H1 (cell line): ENCODE data around the gene HNRNPU. TPM values are rescaled to one million over a fixed set of nuclear protein-coding genes. Genes with fewer than 3 reads are reported as not detected.

Source experiments
- CTCF ChIA-PET: fragments of 300-600 bp; sonication (Branson Sonifier 250); formaldehyde crosslinking; loops from one replicate; lab custom pipeline; 2021; ENCODE audit not compliant: partially characterized antibody; lab: Charles Lee
- POLR2A ChIA-PET: fragments of 300-600 bp; sonication (Branson Sonifier 250); formaldehyde crosslinking; loops from one replicate; lab custom pipeline; 2021; ENCODE audit warnings: inconsistent platforms; ENCODE audit not compliant: partially characterized antibody; lab: Charles Lee
- DNase-seq, 2 experiments: peaks; one replicate each; pipeline versions ENCODE4 v3.0.0 to v3.0.0-alpha.2; 2010 to 2022; ENCODE audit warnings: low spot score in 2 of 2, low read depth in 1 of 2, mixed read lengths in 1 of 2
- FAIRE-seq: peaks from 2 replicates; lab custom pipeline; 2011; peaks lifted over from hg19 to GRCh38; lab: Jason Lieb, UNC
- H2AFZ ChIP-seq: 2 replicates; pipeline ENCODE4 v1.8.1; 2012; ENCODE audit warnings: low read length, inconsistent platforms
- H2AK5ac ChIP-seq: 2 replicates; pipeline ENCODE4 v1.6.1; 2013; ENCODE audit warnings: low read depth, low read length
- H2BK120ac ChIP-seq: replicated peaks from 2 replicates; pipeline ENCODE3; 2013; ENCODE audit warnings: low read depth, low read length, inconsistent platforms
- H2BK12ac ChIP-seq: 2 replicates; pipeline ENCODE4 v1.6.1; 2013; ENCODE audit warnings: low read depth, low read length
- H2BK15ac ChIP-seq: 2 replicates; pipeline ENCODE4 v1.6.1; 2013; ENCODE audit warnings: low read length
- H2BK20ac ChIP-seq: 2 replicates; pipeline ENCODE4 v1.6.1; 2013; ENCODE audit warnings: low read length
- H2BK5ac ChIP-seq: 2 replicates; pipeline ENCODE4 v1.6.1; 2013; ENCODE audit warnings: low read depth, low read length
- H3K14ac ChIP-seq: 2 replicates; pipeline ENCODE4 v1.6.1; 2013; ENCODE audit warnings: inconsistent platforms; ENCODE audit not compliant: insufficient read length
- H3K18ac ChIP-seq: 2 replicates; pipeline ENCODE4 v1.6.1; 2013; ENCODE audit warnings: low read length; ENCODE audit errors: extremely low read depth
- H3K23ac ChIP-seq: 2 replicates; pipeline ENCODE4 v1.6.1; 2013; ENCODE audit warnings: inconsistent platforms; ENCODE audit not compliant: insufficient read length
- H3K23me2 ChIP-seq: 2 replicates; pipeline ENCODE4 v1.6.1; 2013; ENCODE audit warnings: low read depth, low read length
- H3K27ac ChIP-seq: 2 replicates; pipeline ENCODE4 v1.6.1; 2011; ENCODE audit warnings: low read depth, low read length, inconsistent platforms
- H3K27me3 ChIP-seq, 4 experiments: replicated peaks in 1 of 4; 1 replicate in 1 of 4; 2 replicates in 3 of 4; pipeline versions ENCODE4 v1.6.1 to v1.8.1; 2011 to 2013; ENCODE audit warnings: low read length in 3 of 4, mild to moderate bottlenecking in 3 of 4, inconsistent platforms in 2 of 4, mixed read lengths in 2 of 4, moderate library complexity in 1 of 4; ENCODE audit not compliant: control insufficient read depth in 3 of 4, insufficient read depth in 3 of 4; ENCODE audit errors: extremely low read depth in 1 of 4
- H3K36me3 ChIP-seq, 4 experiments: 2 replicates each; pipeline versions ENCODE4 v1.6.1 to v1.8.1; 2011 to 2013; ENCODE audit warnings: mild to moderate bottlenecking in 4 of 4, low read length in 3 of 4, moderate library complexity in 2 of 4, control low read depth in 1 of 4, inconsistent platforms in 1 of 4; ENCODE audit not compliant: insufficient read depth in 4 of 4, control insufficient read depth in 2 of 4
- H3K4ac ChIP-seq: replicated peaks from 2 replicates; pipeline ENCODE3; 2013; ENCODE audit warnings: low read length, low read depth, mixed read lengths, inconsistent platforms; ENCODE audit not compliant: insufficient read length
- H3K4me1 ChIP-seq, 4 experiments: replicated peaks in 1 of 4; 1 replicate in 1 of 4; 2 replicates in 3 of 4; pipeline versions ENCODE4 v1.6.1 to v1.8.1; 2011 to 2013; ENCODE audit warnings: low read length in 3 of 4, inconsistent platforms in 2 of 4, mixed read lengths in 1 of 4; ENCODE audit not compliant: insufficient read depth in 4 of 4, control insufficient read depth in 3 of 4
- H3K4me2 ChIP-seq, 2 experiments: 2 replicates each; pipeline versions ENCODE4 v1.6.1 to v1.8.1; 2011 to 2013; ENCODE audit warnings: low read depth in 2 of 2, low read length in 2 of 2, control low read depth in 1 of 2, inconsistent platforms in 1 of 2, mild to moderate bottlenecking in 1 of 2; ENCODE audit not compliant: insufficient read depth in 1 of 2
- H3K4me3 ChIP-seq, 4 experiments: fragments of 200-600, 300-600 bp in 1 of 4; sonication (generic), shearing (Covaris generic), sonication (Bioruptor Twin) in 1 of 4; 2 replicates each; pipeline versions ENCODE4 v1.5.1 to v1.8.1; 2011 to 2016; ENCODE audit warnings: low read length in 4 of 4, low read depth in 3 of 4, control low read depth in 2 of 4, inconsistent platforms in 2 of 4, mild to moderate bottlenecking in 2 of 4, mixed read lengths in 1 of 4, moderate library complexity in 1 of 4; ENCODE audit not compliant: insufficient read depth in 2 of 4; ENCODE audit errors: extremely low read depth in 1 of 4
- H3K56ac ChIP-seq: replicated peaks from 2 replicates; pipeline ENCODE3; 2013; ENCODE audit warnings: low read depth, mild to moderate bottlenecking, mixed read lengths, low read length, inconsistent platforms; ENCODE audit not compliant: insufficient read length
- H3K79me1 ChIP-seq: 2 replicates; pipeline ENCODE4 v1.6.1; 2013; ENCODE audit warnings: low read depth, low read length, control low read depth
- H3K79me2 ChIP-seq, 2 experiments: 2 replicates each; pipeline versions ENCODE4 v1.6.1 to v1.8.1; 2012 to 2013; ENCODE audit warnings: low read length in 2 of 2, mild to moderate bottlenecking in 2 of 2, inconsistent platforms in 1 of 2; ENCODE audit not compliant: insufficient read depth in 2 of 2, control insufficient read depth in 1 of 2
- H3K9ac ChIP-seq, 4 experiments: replicated peaks in 1 of 4; 1 replicate in 1 of 4; 2 replicates in 3 of 4; pipeline versions ENCODE4 v1.6.1 to v1.8.1; 2011 to 2013; ENCODE audit warnings: low read depth in 3 of 4, low read length in 3 of 4, control low read depth in 2 of 4, mild to moderate bottlenecking in 2 of 4, moderate library complexity in 2 of 4, inconsistent platforms in 1 of 4; ENCODE audit errors: extremely low read depth in 1 of 4
- H3K9me3 ChIP-seq, 2 experiments: 2 replicates each; pipeline versions ENCODE4 v1.6.1 to v1.8.1; 2012 to 2013; ENCODE audit warnings: mild to moderate bottlenecking in 2 of 2, moderate library complexity in 2 of 2, control low read depth in 1 of 2, inconsistent platforms in 1 of 2, low read depth in 1 of 2, low read length in 1 of 2, mixed read lengths in 1 of 2; ENCODE audit not compliant: insufficient read depth in 2 of 2
- H4K20me1 ChIP-seq, 2 experiments: replicated peaks in 1 of 2; 2 replicates each; pipeline versions ENCODE3 to v1.8.1; 2011 to 2013; ENCODE audit warnings: inconsistent platforms in 2 of 2, low read length in 2 of 2, mild to moderate bottlenecking in 1 of 2; ENCODE audit not compliant: insufficient read depth in 2 of 2, control insufficient read depth in 1 of 2
- H4K5ac ChIP-seq: 2 replicates; pipeline ENCODE4 v1.6.1; 2013; ENCODE audit warnings: low read length, low read depth, mixed read lengths, inconsistent platforms; ENCODE audit not compliant: insufficient read length
- H4K8ac ChIP-seq: 2 replicates; pipeline ENCODE4 v1.8.0; 2013; ENCODE audit warnings: mild to moderate bottlenecking, moderate library complexity, low read length, inconsistent platforms; ENCODE audit not compliant: insufficient read depth; ENCODE audit errors: extremely low read depth
- H4K91ac ChIP-seq: replicated peaks from 2 replicates; pipeline ENCODE3; 2013; ENCODE audit warnings: low read length, mixed read lengths, inconsistent platforms; ENCODE audit not compliant: insufficient read length
- ASH2L ChIP-seq: fragments of 200-600, 300-600 bp; sonication (generic); IDR thresholded peaks from one replicate; pipeline ENCODE4 v1.7.1; 2017; ENCODE audit warnings: low read length
- BACH1 ChIP-seq: IDR thresholded peaks from 2 replicates; pipeline ENCODE4 v1.6.1; 2012; ENCODE audit warnings: low read length, improper control_type of control experiment
- BRCA1 ChIP-seq: IDR thresholded peaks from 2 replicates; pipeline ENCODE4 v1.6.1; 2012; ENCODE audit warnings: low read depth, low read length, improper control_type of control experiment
- RAD21 ChIP-seq, 2 experiments: IDR thresholded peaks in 1 of 2; conservative IDR thresholded peaks in 1 of 2; 2 replicates each; pipeline ENCODE4 v1.6.1; 2011; ENCODE audit warnings: low read depth in 2 of 2, low read length in 2 of 2, improper control_type of control experiment in 1 of 2, inconsistent platforms in 1 of 2, mild to moderate bottlenecking in 1 of 2, moderate library complexity in 1 of 2
- RXRA ChIP-seq: IDR thresholded peaks from 2 replicates; pipeline ENCODE4 v1.6.1; 2011; ENCODE audit warnings: low read depth, mild to moderate bottlenecking, low read length, moderate library complexity; ENCODE audit not compliant: insufficient read depth
- SIN3A ChIP-seq, 2 experiments: IDR thresholded peaks in 1 of 2; conservative IDR thresholded peaks in 1 of 2; 2 replicates each; pipeline ENCODE4 v1.6.1; 2011 to 2012; ENCODE audit warnings: low read length in 2 of 2, improper control_type of control experiment in 1 of 2, low read depth in 1 of 2, mild to moderate bottlenecking in 1 of 2
- WGBS, 2 experiments: shearing (Covaris generic) in 1 of 2; methylation state at CpG; one replicate each; pipeline versions ENCODE4 v1.1.6 to v1.1.7; 2013 to 2015; ENCODE audit warnings: low lambda C conversion rate in 2 of 2, mixed read lengths in 2 of 2, inconsistent platforms in 1 of 2, low coverage in 1 of 2, missing lambda C conversion rate in 1 of 2; ENCODE audit not compliant: insufficient replicate concordance in 2 of 2, insufficient coverage in 1 of 2, insufficient read length in 1 of 2; ENCODE audit errors: extremely low coverage in 1 of 2, missing lambda C conversion rate in 1 of 2; 5-methylcytosine and 5-hydroxymethylcytosine counted together
- polyA plus RNA-seq, 7 experiments: library from polyadenylated mRNA; depleted of rRNA in 3 of 7; stranded (reverse) in 5 of 7; unstranded in 2 of 7; fragments of >200 nt in 5 of 7; fragments of 200-250 nt in 2 of 7; gene quantifications; 1 replicate in 5 of 7; 2 replicates in 1 of 7; 4 replicates in 1 of 7; pipeline versions ENCODE4 v1.2.1 to v1.2.3, GENCODE V29; 2011 to 2013; ENCODE audit warnings: missing spikeins in 2 of 7, mixed read lengths in 2 of 7
- total RNA-seq: library from RNA; stranded (reverse); fragmentation: NEBNext Ultra II Directional; extraction: Animal tissue kit (Norgen Biotek cat#: 25700); gene quantifications from 2 replicates; pipeline ENCODE4 v1.2.1, GENCODE V29; 2021
- TF ChIP-seq, protein P1 (sequence below), 3 experiments: IDR thresholded peaks; 1 replicate in 2 of 3; 2 replicates in 1 of 3; pipeline versions ENCODE4 v1.5.1 to v1.6.1; 2011; ENCODE audit warnings: low read length in 3 of 3, mild to moderate bottlenecking in 3 of 3, inconsistent platforms in 2 of 3, low read depth in 1 of 3, moderate library complexity in 1 of 3; ENCODE audit not compliant: insufficient read depth in 1 of 3; ENCODE audit errors: control extremely low read depth in 1 of 3
- TF ChIP-seq, protein P2 (sequence below): IDR thresholded peaks from 2 replicates; pipeline ENCODE4 v1.6.1; 2012; ENCODE audit warnings: inconsistent platforms
- TF ChIP-seq, protein P3 (sequence below): IDR thresholded peaks from 2 replicates; pipeline ENCODE4 v1.6.1; 2011; ENCODE audit warnings: low read depth, mild to moderate bottlenecking, low read length; ENCODE audit not compliant: insufficient read depth

The HNRNPU gene
- total and polyA plus RNA-seq, 2 of the 8 experiments (the other 6 are each of a cell fraction or from before 2014, with no cell fraction given) = 95.6 to 606 TPM

DNA sequence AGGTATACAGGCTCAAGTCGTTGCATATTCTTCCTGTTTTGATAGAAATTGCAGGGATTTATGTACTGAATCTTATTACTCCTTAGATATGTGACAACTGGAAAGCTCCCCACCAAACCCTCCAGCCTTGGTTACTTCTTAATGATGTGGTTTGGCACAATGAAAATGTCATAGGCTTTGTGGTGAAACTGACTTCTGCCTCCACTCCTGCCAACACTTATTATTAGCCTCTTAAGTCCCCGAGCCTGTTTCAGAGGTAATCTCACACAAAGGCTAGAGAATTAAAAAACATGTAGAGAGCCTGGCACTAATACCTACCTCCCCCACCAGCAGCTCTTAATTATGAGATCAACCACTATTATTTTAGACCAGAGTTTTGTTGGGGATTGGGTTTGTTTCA is 24.7 kb downstream of the HNRNPU start:
- Histone ChIP-seq H3K27me3 (no peaks in the 10 kb centered on the region), H4K91ac (no peak overlapping the region), H3K27ac (no peak overlapping the region), H2BK5ac (no peak overlapping the region), H3K79me1 (no peaks in the 10 kb centered on the region; the same call in 1 of the 2 replicates), H3K4me1 (peaks cover 0 to 3% (median under 1%) of the 10 kb centered on the region in 4 experiments; a peak in 4 of 7 replicates), H2BK12ac (no peak overlapping the region), H3K9me3 (no peaks in the 10 kb centered on the region), H3K14ac (no peak overlapping the region), H4K20me1 (peaks cover 7 to 10% of the 10 kb centered on the region in 2 experiments), H3K9ac (no peak overlapping the region), H4K5ac (no peak overlapping the region), H2BK15ac (no peak overlapping the region), H3K4me3 (no peak overlapping the region), H3K36me3 (peaks cover 4 to 54% (median 21%) of the 10 kb centered on the region in 4 experiments), H3K23me2 (peaks cover 3% of the 10 kb centered on the region), H3K79me2 (peaks cover 0 to 45% of the 10 kb centered on the region in 2 experiments; a peak in 3 of 4 replicates), H2AFZ (no peak overlapping the region), H2BK20ac (no peak overlapping the region), H3K18ac (no peak overlapping the region), H4K8ac (no peak overlapping the region), H3K23ac (no peak overlapping the region), H3K56ac (no peak overlapping the region), H2BK120ac (no peak overlapping the region), H2AK5ac (no peak overlapping the region), H3K4ac (no peak overlapping the region), H3K4me2 (no peak overlapping the region)
- no peak for DNase-seq
- POLR2A ChIA-PET = interaction anchor here (0.8 to 18.5 kb wide), 10 partner anchors 13 to 283 kb away, joined by 3 to 677 read pairs (median 4); partner anchors contain the start of genes DESI2 and HNRNPU
- CTCF ChIA-PET = interaction anchor here (0.6 to 2.6 kb wide), 6 partner anchors 9 to 236 kb away, joined by 3 to 11 read pairs (median 5); no protein-coding TSS in a partner anchor
- 91% methylated on average over 2 of the region's 2 CpGs; no CpG with 5 or more reads in 1 of the 2 experiments for WGBS, 2 experiments
- FAIRE-seq = no peak
- TF ChIP-seq ASH2L (no peak), BACH1 (no peak), BRCA1 (no peak), RXRA (no peak), RAD21 (IDR thresholded peaks at IDR 0.05 in 1 of 2, conservative IDR thresholded peaks at IDR 0.05 in 1 of 2; ENCODE audit: low read depth in 2 of 2, low read length in 2 of 2) (no peak), SIN3A (conservative IDR thresholded peaks at IDR 0.05 in 1 of 2, IDR thresholded peaks at IDR 0.05 in 1 of 2; ENCODE audit: low read depth in 1 of 2, low read length in 2 of 2) (no peak)
- TF ChIP-seq, protein P1, sequence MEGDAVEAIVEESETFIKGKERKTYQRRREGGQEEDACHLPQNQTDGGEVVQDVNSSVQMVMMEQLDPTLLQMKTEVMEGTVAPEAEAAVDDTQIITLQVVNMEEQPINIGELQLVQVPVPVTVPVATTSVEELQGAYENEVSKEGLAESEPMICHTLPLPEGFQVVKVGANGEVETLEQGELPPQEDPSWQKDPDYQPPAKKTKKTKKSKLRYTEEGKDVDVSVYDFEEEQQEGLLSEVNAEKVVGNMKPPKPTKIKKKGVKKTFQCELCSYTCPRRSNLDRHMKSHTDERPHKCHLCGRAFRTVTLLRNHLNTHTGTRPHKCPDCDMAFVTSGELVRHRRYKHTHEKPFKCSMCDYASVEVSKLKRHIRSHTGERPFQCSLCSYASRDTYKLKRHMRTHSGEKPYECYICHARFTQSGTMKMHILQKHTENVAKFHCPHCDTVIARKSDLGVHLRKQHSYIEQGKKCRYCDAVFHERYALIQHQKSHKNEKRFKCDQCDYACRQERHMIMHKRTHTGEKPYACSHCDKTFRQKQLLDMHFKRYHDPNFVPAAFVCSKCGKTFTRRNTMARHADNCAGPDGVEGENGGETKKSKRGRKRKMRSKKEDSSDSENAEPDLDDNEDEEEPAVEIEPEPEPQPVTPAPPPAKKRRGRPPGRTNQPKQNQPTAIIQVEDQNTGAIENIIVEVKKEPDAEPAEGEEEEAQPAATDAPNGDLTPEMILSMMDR (IDR thresholded peaks at IDR 0.05; ENCODE audit: control extremely low read depth in 1 of 3, insufficient read depth in 1 of 3, low read depth in 1 of 3, low read length in 3 of 3) = no peak
- TF ChIP-seq, protein P2, sequence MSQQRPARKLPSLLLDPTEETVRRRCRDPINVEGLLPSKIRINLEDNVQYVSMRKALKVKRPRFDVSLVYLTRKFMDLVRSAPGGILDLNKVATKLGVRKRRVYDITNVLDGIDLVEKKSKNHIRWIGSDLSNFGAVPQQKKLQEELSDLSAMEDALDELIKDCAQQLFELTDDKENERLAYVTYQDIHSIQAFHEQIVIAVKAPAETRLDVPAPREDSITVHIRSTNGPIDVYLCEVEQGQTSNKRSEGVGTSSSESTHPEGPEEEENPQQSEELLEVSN = no peak
- TF ChIP-seq, protein P3, sequence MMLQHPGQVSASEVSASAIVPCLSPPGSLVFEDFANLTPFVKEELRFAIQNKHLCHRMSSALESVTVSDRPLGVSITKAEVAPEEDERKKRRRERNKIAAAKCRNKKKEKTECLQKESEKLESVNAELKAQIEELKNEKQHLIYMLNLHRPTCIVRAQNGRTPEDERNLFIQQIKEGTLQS = no peak
